Upper lobe of left lung (tissue), 4 donors: ENCODE data around the gene CCND3.

ENCODE experiments used
- EP300 ChIP-seq, 4 donors: sonication (generic); formaldehyde crosslinking; IDR thresholded peaks; one replicate each; pipeline ENCODE4 v1.5.1; 2017; ENCODE audit warnings: antibody characterized with exemption in 4 of 4, control low read depth in 2 of 4
- POLR2A ChIP-seq, 4 donors: fragments of 450-650 bp; IDR thresholded peaks; one replicate each; pipeline ENCODE4 v1.5.1; 2016 to 2017; ENCODE audit warnings: antibody characterized with exemption in 4 of 4, mild to moderate bottlenecking in 2 of 4
- POLR2AphosphoS5 ChIP-seq, 2 donors: sonication (generic); formaldehyde crosslinking; IDR thresholded peaks; one replicate each; pipeline ENCODE4 v1.5.1; 2017; ENCODE audit warnings: antibody characterized with exemption in 2 of 2
- TF ChIP-seq, protein P1 (sequence below), 6 experiments: fragments of 450-650 bp in 4 of 6; fragments of 200-600 bp in 2 of 6; sonication (generic) in 2 of 6; IDR thresholded peaks; one replicate each; pipeline ENCODE4 v1.5.1; 2016 to 2019; ENCODE audit warnings: antibody characterized with exemption in 6 of 6

DNA sequence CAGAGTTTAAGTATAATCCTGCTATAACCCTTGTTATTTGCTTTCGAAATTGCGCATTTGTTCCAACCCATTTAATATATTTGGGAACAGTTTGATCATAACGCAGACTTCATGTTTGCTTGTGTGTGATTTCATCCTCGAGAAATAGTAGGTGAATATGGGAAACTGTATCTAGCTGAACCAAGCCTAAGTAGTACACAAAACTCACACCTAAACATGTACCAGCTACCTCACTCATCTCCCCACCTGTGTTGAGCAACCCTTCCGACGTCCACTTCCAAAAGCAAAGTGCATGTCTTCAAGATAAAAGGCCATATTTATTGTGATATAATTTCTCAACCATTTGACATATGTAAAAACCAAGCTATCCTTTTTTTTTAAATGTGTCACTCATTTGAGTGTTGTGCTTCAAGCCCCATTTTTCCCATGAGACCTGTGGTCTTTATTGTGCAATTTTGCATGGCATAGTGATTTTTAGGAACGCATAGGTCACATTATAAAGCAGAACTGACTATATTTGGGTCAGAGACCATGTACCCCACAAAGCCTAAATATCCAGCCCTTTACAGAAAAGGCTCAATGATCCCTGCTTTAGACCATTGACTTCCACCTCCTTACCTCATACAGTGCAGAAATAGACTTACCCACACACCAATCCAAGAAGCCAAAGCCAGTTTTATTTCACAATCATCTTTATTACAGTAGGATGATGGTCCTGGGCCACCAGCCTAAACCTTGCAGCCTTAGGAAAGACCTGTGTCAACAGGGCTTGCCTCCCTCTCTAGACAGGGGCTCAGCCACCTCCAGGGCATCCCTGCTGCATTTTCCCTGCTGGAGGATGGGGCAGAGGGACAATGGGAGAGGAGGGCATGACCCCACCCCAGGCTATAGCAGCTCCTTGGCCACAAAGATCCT is 7.1 kb downstream of the CCND3 start:
- no peak for TF ChIP-seq EP300 (IDR thresholded peaks at IDR 0.05)
- TF ChIP-seq, protein P1, sequence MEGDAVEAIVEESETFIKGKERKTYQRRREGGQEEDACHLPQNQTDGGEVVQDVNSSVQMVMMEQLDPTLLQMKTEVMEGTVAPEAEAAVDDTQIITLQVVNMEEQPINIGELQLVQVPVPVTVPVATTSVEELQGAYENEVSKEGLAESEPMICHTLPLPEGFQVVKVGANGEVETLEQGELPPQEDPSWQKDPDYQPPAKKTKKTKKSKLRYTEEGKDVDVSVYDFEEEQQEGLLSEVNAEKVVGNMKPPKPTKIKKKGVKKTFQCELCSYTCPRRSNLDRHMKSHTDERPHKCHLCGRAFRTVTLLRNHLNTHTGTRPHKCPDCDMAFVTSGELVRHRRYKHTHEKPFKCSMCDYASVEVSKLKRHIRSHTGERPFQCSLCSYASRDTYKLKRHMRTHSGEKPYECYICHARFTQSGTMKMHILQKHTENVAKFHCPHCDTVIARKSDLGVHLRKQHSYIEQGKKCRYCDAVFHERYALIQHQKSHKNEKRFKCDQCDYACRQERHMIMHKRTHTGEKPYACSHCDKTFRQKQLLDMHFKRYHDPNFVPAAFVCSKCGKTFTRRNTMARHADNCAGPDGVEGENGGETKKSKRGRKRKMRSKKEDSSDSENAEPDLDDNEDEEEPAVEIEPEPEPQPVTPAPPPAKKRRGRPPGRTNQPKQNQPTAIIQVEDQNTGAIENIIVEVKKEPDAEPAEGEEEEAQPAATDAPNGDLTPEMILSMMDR (IDR thresholded peaks at IDR 0.05), result no peak
- TF ChIP-seq POLR2A (IDR thresholded peaks at IDR 0.05), result peak in 1 of 4 donors; percentile 19
- TF ChIP-seq POLR2AphosphoS5 (IDR thresholded peaks at IDR 0.05), result no peak
